HS-27A (cell line): ENCODE measurements around the gene NRN1L.
"Not testable (repeated sequence)": the region's sequence is repeated elsewhere in the genome, so short reads cannot be mapped to it uniquely, and the experiment has no call there.

Experiments
- DNase-seq: peaks from one replicate; pipeline ENCODE4 v3.0.0-alpha.2; 2012; ENCODE audit warnings: low read depth, missing footprints

NRN1L gene

DNA sequence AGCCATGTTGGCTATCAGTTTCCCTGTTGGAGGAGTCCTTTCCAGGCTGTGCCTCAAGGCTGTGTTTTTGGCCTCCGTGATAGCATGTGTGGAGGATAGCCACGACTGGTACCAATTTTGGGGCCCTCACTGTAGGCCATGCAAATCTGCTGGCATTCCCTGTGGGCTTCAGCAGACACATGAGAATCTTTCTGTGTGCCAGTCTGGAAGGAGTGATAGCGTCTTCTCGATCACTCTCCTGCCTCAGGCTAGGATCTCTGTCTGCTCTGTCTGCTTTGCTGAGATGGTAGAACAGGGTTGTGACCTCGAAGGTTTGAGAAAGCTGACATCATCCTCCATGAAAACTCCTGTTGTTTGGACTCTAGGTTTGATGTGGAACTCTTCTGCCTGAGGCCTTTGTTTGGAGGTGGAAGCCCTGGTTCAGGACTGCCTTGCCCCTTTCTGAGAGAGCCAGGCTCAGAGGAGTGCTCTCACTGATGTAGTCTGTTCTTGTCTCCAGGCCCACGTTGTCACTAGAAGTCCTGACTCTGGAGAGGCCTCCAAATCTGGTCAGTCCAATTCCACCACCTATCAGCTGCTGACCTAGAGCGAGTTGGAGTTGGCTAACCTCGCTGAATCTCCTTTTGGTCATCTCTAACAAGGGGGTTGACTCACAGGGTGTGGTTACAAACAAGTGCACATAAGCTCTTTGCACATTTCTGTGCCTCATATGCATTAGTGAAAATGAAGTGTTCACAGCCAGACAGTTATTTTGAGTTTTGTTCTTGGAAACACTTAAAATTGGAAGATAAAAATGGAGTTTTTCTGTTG, 23.9 kb upstream of the NRN1L start:
- no peak for DNase-seq

DNA sequence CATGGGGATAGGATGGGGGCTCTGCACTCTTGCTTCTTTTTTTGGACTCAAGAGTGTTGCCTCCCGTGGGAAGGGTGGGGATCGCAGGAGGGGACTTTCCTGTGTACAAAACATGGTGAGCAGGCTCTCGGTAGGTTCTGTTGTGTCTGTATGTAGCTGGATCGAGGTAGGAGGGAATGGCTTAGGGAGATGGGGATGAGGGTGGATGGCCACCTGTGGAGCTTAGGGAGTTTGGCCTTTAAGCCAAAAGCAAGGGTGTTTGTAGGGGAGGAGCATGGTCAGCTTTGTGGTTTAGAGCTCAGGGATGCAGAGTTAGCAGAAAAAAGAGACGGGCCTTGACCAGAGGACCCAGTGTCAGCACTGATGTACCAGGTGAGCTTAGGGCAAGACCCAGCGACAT, 22.8 kb upstream of the NRN1L start:
- DNase-seq, result no peak

- DNase-seq, result no peak
Measured at GRCh38 chr16:67862623-67863583, 21.8 kb upstream of the NRN1L start.

DNA sequence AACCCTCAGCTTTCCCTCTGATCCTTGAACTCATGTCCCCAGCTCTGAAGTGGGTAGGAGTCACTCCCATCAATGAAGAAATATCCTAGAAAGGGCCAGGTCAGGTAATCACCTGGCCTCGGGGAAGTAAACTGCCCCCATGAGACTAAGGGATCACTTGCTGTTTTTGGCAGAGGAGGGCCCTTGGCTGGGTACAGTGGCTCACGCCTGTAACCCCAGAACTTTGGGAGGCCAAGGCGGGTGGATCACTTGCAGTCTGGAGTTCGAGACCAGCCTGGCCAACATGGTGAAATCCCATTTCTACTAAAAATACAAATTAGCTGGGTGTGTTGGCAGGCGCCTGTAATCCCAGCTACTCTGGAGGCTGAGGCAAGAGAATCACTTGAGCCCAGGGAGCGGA, 20.6 kb upstream of the NRN1L start:
- not testable (repeated sequence) for DNase-seq

GRCh38 chr16:67864594-67864993, 20.1 kb upstream of the NRN1L start:
- no peak for DNase-seq

GRCh38 chr16:67865318-67865717, 19.4 kb upstream of the NRN1L start:
- DNase-seq, result no peak

DNA sequence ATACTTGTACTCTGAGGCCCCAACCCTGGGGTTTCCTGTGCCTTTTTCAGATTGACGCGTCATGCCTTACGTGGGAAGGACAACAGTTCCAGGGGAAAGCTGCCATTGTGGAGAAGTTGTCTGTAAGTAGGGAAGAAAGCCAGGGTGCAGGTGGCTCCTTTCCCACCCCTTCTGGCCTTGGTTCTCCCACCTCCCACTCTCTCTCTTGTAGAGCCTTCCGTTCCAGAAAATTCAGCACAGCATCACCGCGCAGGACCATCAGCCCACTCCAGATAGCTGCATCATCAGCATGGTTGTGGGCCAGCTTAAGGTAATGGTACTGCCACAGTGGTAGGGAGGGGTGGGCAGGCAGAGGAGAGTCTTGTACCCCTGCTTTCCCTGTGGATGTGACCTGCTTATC, 16.4 kb upstream of the NRN1L start:
- DNase-seq, result no peak

DNA sequence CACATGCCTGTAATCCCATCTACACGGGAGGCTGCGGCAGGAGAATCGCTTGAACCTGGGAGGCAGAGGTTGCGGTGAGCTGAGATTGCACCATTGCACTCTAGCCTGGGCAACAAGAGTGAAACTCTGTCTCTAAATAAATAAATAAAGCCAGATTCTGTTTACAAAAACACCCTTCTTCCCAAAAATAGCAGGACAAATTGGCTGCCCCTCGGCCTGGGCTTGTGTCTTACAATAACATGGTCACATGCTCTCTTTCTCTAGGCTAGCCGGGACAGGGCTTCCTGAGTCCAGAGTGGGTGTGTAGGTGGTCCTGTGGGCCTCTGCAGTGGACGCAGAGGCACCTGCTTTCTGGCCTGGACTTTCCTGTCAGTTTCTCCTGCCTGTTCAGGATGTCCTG, 15.0 kb upstream of the NRN1L start:
- no peak for DNase-seq

DNA sequence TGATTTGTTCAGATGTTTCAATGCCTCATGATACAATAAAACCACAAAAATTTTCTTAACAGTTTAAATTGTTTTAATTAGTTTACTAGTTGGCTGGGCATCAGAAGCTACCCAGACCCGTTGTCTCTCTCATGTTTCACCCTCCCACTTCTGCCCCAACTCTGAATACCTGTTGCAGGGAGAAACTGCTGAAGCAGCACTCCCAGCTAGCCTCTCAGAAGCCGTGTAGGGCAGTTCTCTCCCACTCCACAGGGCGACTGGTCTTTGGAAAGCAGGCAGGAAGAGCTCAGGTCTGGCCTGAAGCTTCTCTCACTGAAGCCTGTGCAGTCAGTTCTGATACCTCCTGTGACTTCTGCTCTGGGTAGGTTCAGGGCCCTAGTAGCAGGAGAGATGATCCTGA, 13.4 kb upstream of the NRN1L start:
- no peak for DNase-seq

- DNase-seq, result no peak
Measured at GRCh38 chr16:67872131-67872630, 12.5 kb upstream of the NRN1L start.

GRCh38 chr16:67872631-67873434, 11.9 kb upstream of the NRN1L start, which contains the start of gene EDC4:
TSS of gene EDC4 (plus strand) at chr16:67873052. CDS start at chr16:67873262, 210 bp downstream.
- DNase-seq, result no peak

DNA sequence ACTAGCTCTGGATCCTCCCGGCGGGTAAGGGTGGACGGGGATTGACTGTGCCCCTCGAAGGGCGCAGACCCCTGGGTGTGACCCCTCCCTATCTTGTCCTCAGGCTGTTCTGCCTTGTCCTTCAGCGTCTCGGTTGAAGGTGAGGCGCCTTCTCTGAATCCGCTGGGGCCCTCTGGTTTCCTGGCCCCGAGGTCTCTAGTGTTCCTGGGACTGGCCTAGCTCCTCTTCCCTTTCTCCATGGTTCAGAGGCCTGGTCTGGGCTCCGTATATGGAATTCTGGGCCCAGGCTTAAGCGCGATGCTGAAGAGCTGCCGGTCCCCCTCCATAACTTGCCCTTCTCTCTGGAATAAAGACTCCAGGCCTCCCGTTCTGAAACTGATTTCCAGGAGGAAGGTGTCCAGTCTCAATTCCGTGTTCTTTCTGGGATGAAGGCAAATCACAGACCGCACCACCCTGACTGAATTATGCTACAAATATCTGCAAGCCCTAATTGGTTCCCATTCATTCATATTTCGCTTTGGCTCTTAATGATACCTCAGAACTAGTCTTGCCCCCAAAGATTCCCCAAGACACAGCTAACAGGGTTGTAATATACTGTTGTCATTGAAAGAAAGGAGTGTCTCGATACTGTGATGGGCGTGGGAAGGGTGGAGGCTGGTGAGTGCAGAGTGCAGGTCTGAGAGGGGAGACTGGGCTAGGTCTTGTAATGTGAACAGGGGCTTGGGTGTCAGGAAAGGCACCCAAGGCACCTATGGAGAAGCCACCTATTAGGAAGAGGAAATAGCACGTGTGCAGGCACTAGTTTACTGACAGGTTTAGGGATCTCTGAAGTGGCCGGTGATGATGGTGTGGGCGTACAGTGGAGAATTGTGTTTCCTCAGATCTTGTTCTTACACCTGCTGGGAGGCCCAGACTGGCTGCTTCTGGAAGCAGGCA, 11.0 kb upstream of the NRN1L start:
- DNase-seq, result no peak

GRCh38 chr16:67874372-67874771, 10.3 kb upstream of the NRN1L start:
- no peak for DNase-seq

DNA sequence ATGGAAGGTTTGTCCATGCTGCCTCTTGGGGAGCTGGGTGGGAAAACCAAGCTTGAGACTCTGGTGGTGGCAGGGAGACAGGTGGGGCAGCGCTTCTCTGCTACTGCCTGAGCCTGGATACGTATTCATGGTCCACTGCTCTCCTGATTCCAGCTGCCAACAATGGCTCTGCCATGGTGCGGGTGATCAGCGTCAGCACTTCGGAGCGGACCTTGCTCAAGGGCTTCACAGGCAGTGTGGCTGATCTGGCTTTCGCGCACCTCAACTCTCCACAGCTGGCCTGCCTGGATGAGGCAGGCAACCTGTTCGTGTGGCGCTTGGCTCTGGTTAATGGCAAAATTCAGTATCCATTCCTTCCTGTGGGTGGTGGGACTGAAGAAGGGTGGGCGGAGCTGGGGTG, 7.6 kb upstream of the NRN1L start:
- no peak for DNase-seq

GRCh38 chr16:67878232-67878631, 6.5 kb upstream of the NRN1L start:
- DNase-seq, result no peak

- DNase-seq, result no peak
Measured at GRCh38 chr16:67878846-67879245, 5.8 kb upstream of the NRN1L start.

GRCh38 chr16:67879462-67879861, 5.2 kb upstream of the NRN1L start:
- DNase-seq, result no peak

DNA sequence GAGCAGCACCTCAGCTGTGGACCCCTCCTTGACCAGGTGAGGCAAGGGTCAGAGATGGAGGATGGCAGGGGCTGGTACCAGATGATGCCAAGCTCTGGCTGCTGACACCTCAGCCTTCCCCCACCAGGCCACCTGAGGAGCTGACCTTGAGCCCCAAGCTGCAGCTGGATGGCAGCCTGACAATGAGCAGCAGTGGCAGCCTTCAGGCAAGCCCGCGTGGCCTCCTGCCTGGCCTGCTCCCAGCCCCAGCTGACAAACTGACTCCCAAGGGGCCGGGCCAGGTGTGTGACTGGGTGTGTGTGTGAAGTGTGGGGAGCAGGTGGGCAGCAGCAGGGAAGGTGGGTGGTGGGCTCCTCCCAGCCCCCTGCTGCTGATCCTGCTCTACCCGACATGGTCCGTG, 4.7 kb upstream of the NRN1L start:
- no peak for DNase-seq

DNA sequence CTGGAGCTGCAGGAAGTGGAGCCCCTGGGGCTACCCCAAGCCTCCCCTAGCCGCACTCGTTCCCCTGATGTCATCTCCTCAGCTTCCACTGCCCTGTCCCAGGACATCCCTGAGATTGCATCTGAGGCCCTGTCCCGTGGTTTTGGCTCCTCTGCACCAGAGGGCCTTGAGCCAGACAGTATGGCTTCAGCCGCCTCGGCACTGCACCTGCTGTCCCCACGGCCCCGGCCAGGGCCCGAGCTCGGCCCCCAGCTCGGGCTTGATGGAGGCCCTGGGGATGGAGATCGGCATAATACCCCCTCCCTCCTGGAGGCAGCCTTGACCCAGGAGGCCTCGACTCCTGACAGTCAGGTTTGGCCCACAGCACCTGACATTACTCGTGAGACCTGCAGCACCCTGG, 4.1 kb upstream of the NRN1L start:
- DNase-seq, result no peak

GRCh38 chr16:67881621-67882161, 3.0 kb upstream of the NRN1L start:
- DNase-seq, result no peak
